ENCODE measurements around the gene HMCN1. TPM values are rescaled to one million over a fixed set of nuclear protein-coding genes. Genes with fewer than 3 reads are reported as not detected.
A peak's percentile ranks its signal among the peaks of the same experiment; 100 is the strongest.

HMCN1 gene
- total RNA-seq (100 to 1,000 TPM in 1 of 2 donors, 10 to 100 TPM in 1; 26.0 to 149 TPM), polyA plus RNA-seq (1 to 10 TPM; 3.2 to 4.7 TPM)
- long read RNA-seq, donor 1, partial matches to known transcripts: 7 of 7 reads
- long read RNA-seq, donor 1, other reads (novel, unspliced or antisense): 0 of 7 reads
- long read RNA-seq, donor 2: 0 reads
- long read RNA-seq, donor 3: 0 reads
- long read RNA-seq, donor 4: 0 reads
- long read RNA-seq, donor 5: 0 reads

GRCh38 chr1:185733818-185734735, at the start of gene HMCN1:
HMCN1 (plus strand) TSS chr1:185734391; CDS start chr1:185734780, 389 bp downstream.
- WGBS, 2 donors: 2% methylated on average over 47 of the region's 47 CpGs
- H3K4me3 ChIP-seq: peak within 1 kb of the TSS; percentile 61
- H3K27ac ChIP-seq (ENCODE audit: low read depth in 1 of 2, low read length in 1 of 2): peak within 1 kb of the TSS; percentile 50 to 76
- no peak for TF ChIP-seq CTCF (IDR thresholded peaks at IDR 0.05; ENCODE audit: control extremely low read depth, extremely low read depth)
- DNase-seq (peak; percentile 88 to 92 (median 91)), ATAC-seq (ENCODE audit: insufficient read depth, low FRiP score) (peak; percentile 90)
- no peaks in the 10 kb centered on the region for H3K36me3 ChIP-seq (ENCODE audit: control insufficient read depth in 4 of 4, insufficient read depth in 4 of 4, low read length in 4 of 4)
- H3K4me1 ChIP-seq (ENCODE audit: control insufficient read depth in 5 of 5, insufficient read depth in 5 of 5, low read length in 5 of 5): peaks cover 0 to 12% (median 0%) of the 10 kb centered on the region in 5 donors
- peak within 1 kb of the TSS; percentile 79 to 93 for H3K9ac ChIP-seq (ENCODE audit: insufficient read depth in 1 of 2, low read length in 2 of 2)
- no peaks in the 10 kb centered on the region for H3K27me3 ChIP-seq (ENCODE audit: control insufficient read depth in 3 of 3, insufficient read depth in 3 of 3, low read length in 2 of 3)
- H3K9me3 ChIP-seq (ENCODE audit: control insufficient read depth in 4 of 4, insufficient read depth in 3 of 4, low read length in 3 of 4): no peaks in the 10 kb centered on the region

- Histone ChIP-seq H3K4me3 (no peak overlapping the region), H3K27me3 (ENCODE audit: control insufficient read depth in 3 of 3, insufficient read depth in 3 of 3, low read length in 2 of 3) (no peaks in the 10 kb centered on the region), H3K4me1 (ENCODE audit: control insufficient read depth in 5 of 5, insufficient read depth in 5 of 5, low read length in 5 of 5) (no peaks in the 10 kb centered on the region), H3K9me3 (ENCODE audit: control insufficient read depth in 4 of 4, insufficient read depth in 3 of 4, low read length in 3 of 4) (no peaks in the 10 kb centered on the region), H3K9ac (ENCODE audit: insufficient read depth in 1 of 2, low read length in 2 of 2) (no peak overlapping the region), H3K36me3 (ENCODE audit: control insufficient read depth in 4 of 4, insufficient read depth in 4 of 4, low read length in 4 of 4) (no peaks in the 10 kb centered on the region), H3K27ac (ENCODE audit: low read depth in 1 of 2, low read length in 1 of 2) (no peak overlapping the region)
- DNase-seq (no peak), ATAC-seq (ENCODE audit: insufficient read depth, low FRiP score) (no peak)
- TF ChIP-seq CTCF (IDR thresholded peaks at IDR 0.05; ENCODE audit: control extremely low read depth, extremely low read depth): no peak
Observed at GRCh38 chr1:185686821-185687778, 47.1 kb upstream of the HMCN1 start.

DNA sequence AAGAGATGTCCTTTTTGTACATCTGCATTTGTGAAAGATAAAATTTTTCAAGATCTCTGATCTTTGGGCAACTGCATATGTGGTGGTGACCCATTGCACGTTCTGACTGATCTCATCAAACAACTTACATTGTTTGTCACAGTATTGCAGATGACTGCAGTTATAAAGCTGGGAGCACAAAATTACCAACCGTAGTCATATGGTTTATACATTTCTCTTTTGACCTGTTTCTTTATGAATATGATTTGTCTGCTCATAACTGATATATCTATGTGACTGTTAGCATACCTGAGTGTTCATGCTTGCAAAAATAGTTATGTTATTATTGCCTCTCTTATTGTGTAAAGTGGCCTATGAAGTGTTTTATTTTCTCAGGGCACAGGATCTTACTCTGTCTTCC, 43.7 kb upstream of the HMCN1 start:
- H3K9me3 ChIP-seq (ENCODE audit: control insufficient read depth in 4 of 4, insufficient read depth in 3 of 4, low read length in 3 of 4): no peaks in the 10 kb centered on the region
- peaks cover 0 to 8% (median 0%) of the 10 kb centered on the region in 5 donors for H3K4me1 ChIP-seq (ENCODE audit: control insufficient read depth in 5 of 5, insufficient read depth in 5 of 5, low read length in 5 of 5)
- H3K27ac ChIP-seq (ENCODE audit: low read depth in 1 of 2, low read length in 1 of 2): no peak overlapping the region
- H3K27me3 ChIP-seq (ENCODE audit: control insufficient read depth in 3 of 3, insufficient read depth in 3 of 3, low read length in 2 of 3): no peaks in the 10 kb centered on the region
- H3K9ac ChIP-seq (ENCODE audit: insufficient read depth in 1 of 2, low read length in 2 of 2): no peak overlapping the region
- ATAC-seq (ENCODE audit: insufficient read depth, low FRiP score) (no peak), DNase-seq (no peak)
- no peaks in the 10 kb centered on the region for H3K36me3 ChIP-seq (ENCODE audit: control insufficient read depth in 4 of 4, insufficient read depth in 4 of 4, low read length in 4 of 4)
- 88 to 92% methylated on average over 2 of the region's 2 CpGs for WGBS, 2 donors
- H3K4me3 ChIP-seq: no peak overlapping the region
- TF ChIP-seq CTCF (IDR thresholded peaks at IDR 0.05; ENCODE audit: control extremely low read depth, extremely low read depth): no peak

Measured in lung (tissue), 16 donors.